ENCODE results near the gene GPR152. TPM values are rescaled to one million over a fixed set of nuclear protein-coding genes. Genes with fewer than 3 reads are reported as not detected.
A peak's percentile ranks its signal among the peaks of the same experiment; 100 is the strongest.

Gene GPR152
- total RNA-seq, 1 experiment from 2014 or later, result not detected

DNA sequence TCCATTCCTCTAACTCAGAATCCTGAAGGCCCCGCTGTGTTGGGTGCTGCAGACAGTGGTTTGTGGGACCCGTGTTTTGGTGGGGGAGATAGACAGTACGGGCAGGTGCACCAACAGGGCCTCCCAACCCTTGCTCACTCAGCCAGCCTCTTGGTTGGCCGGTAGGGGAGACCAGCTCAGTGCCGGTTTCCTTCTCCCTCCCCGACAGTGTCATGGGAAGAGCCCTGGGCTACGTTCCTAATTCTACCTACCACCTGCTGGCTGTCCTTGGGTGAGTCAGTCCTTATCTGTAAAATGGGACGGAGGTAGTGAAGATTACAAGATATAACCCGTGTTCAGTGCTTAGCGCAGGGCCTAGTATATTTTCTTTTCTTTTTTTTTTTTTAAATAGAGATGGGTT is 10.7 kb upstream of the GPR152 start:
- Histone ChIP-seq H3K9me3 (no peaks in the 10 kb centered on the region), H3K4me3 (ENCODE audit: low read depth, low read length) (no peak overlapping the region), H3K4me1 (peaks cover 21% of the 10 kb centered on the region), H3K36me3 (ENCODE audit: control insufficient read depth, insufficient read depth, low read length) (no peaks in the 10 kb centered on the region), H3K27me3 (replicated peaks; ENCODE audit: control insufficient read depth, insufficient read depth, low read length) (no peaks in the 10 kb centered on the region)
- Mint-ChIP-seq H3K36me3 (ENCODE audit: insufficient read depth, unreplicated experiment) (peaks cover 23% of the 10 kb centered on the region), H3K27ac (ENCODE audit: unreplicated experiment) (no peak overlapping the region), H3K4me1 (ENCODE audit: low read depth, unreplicated experiment) (peaks cover 16% of the 10 kb centered on the region), H3K9me3 (ENCODE audit: unreplicated experiment) (no peaks in the 10 kb centered on the region), H3K4me3 (ENCODE audit: unreplicated experiment) (no peak overlapping the region), H3K27me3 (ENCODE audit: insufficient read depth, unreplicated experiment) (no peaks in the 10 kb centered on the region)
- no TSS peak for BruUV-seq (replicated peaks)
- intact Hi-C loops (cut with micrococcal nuclease; ENCODE audit: unreplicated experiment), result no loop called here
- ChIA-PET CTCF (interaction anchor here (0.7 kb wide), 1 partner anchor 74 kb away, joined by 3 read pairs; no protein-coding TSS in a partner anchor), POLR2A (interaction anchor here (0.5 to 1.0 kb wide), 2 partner anchors 20 to 117 kb away, joined by 3 to 6 read pairs; partner anchors contain the start of gene CORO1B)
- peak in 1 of 2 experiments; percentile 39 for DNase-seq
- no peak for TF ChIP-seq CTCF (IDR thresholded peaks at IDR 0.05; ENCODE audit: insufficient read depth in 1 of 2, low read depth in 1 of 2, low read length in 1 of 2, severe bottlenecking in 1 of 2, unreplicated experiment in 1 of 2)

GRCh38 chr11:67458266-67458665 is 5.7 kb upstream of the GPR152 start:
- BruUV-seq (replicated peaks), result no TSS peak
- no peaks in the 10 kb centered on the region for H3K27me3 Mint-ChIP-seq (ENCODE audit: insufficient read depth, unreplicated experiment)
- no peak for TF ChIP-seq CTCF (IDR thresholded peaks at IDR 0.05; ENCODE audit: insufficient read depth in 1 of 2, low read depth in 1 of 2, low read length in 1 of 2, severe bottlenecking in 1 of 2, unreplicated experiment in 1 of 2)
- DNase-seq, result no peak
- Histone ChIP-seq H3K4me1 (no peaks in the 10 kb centered on the region), H3K27me3 (replicated peaks; ENCODE audit: control insufficient read depth, insufficient read depth, low read length) (no peaks in the 10 kb centered on the region), H3K9me3 (no peaks in the 10 kb centered on the region), H3K4me3 (ENCODE audit: low read depth, low read length) (no peak overlapping the region), H3K36me3 (ENCODE audit: control insufficient read depth, insufficient read depth, low read length) (no peaks in the 10 kb centered on the region)
- no peak overlapping the region for H3K4me3 Mint-ChIP-seq (ENCODE audit: unreplicated experiment)
- no peak overlapping the region for H3K27ac Mint-ChIP-seq (ENCODE audit: unreplicated experiment)
- H3K36me3 Mint-ChIP-seq (ENCODE audit: insufficient read depth, unreplicated experiment), result peaks cover 7% of the 10 kb centered on the region
- POLR2A ChIA-PET, result no interaction called here
- no peaks in the 10 kb centered on the region for H3K4me1 Mint-ChIP-seq (ENCODE audit: low read depth, unreplicated experiment)
- H3K9me3 Mint-ChIP-seq (ENCODE audit: unreplicated experiment), result no peaks in the 10 kb centered on the region
- CTCF ChIA-PET, result no interaction called here
- intact Hi-C loops (cut with micrococcal nuclease; ENCODE audit: unreplicated experiment), result no loop called here

- H3K36me3 ChIP-seq (ENCODE audit: control insufficient read depth, insufficient read depth, low read length), result no peaks in the 10 kb centered on the region
- TF ChIP-seq CTCF (IDR thresholded peaks at IDR 0.05; ENCODE audit: insufficient read depth in 1 of 2, low read depth in 1 of 2, low read length in 1 of 2, severe bottlenecking in 1 of 2, unreplicated experiment in 1 of 2), result no peak
- POLR2A ChIA-PET, result no interaction called here
Observed at GRCh38 chr11:67457453-67457852, 4.9 kb upstream of the GPR152 start.

More at GRCh38 chr11:67457453-67457852, 4.9 kb upstream of the GPR152 start:
- Histone ChIP-seq H3K27me3 (replicated peaks; ENCODE audit: control insufficient read depth, insufficient read depth, low read length) (no peaks in the 10 kb centered on the region), H3K4me3 (ENCODE audit: low read depth, low read length) (no peak overlapping the region), H3K9me3 (no peaks in the 10 kb centered on the region), H3K4me1 (no peaks in the 10 kb centered on the region)
- DNase-seq, result peak in 1 of 2 experiments; percentile 35
- Mint-ChIP-seq H3K36me3 (ENCODE audit: insufficient read depth, unreplicated experiment) (no peaks in the 10 kb centered on the region), H3K27me3 (ENCODE audit: insufficient read depth, unreplicated experiment) (no peaks in the 10 kb centered on the region), H3K4me3 (ENCODE audit: unreplicated experiment) (no peak overlapping the region), H3K4me1 (ENCODE audit: low read depth, unreplicated experiment) (no peaks in the 10 kb centered on the region), H3K9me3 (ENCODE audit: unreplicated experiment) (no peaks in the 10 kb centered on the region), H3K27ac (ENCODE audit: unreplicated experiment) (no peak overlapping the region)
- no TSS peak for BruUV-seq (replicated peaks)
- CTCF ChIA-PET, result no interaction called here
- intact Hi-C loops (cut with micrococcal nuclease; ENCODE audit: unreplicated experiment), result no loop called here

Data from Caco-2 (cell line).